GM23248 (cell line): Measurements from ENCODE around the gene CFL2.

Experiments used
- EZH2 ChIP-seq: fragments of 200-600 bp; sonication (generic); IDR thresholded peaks from 2 replicates; pipeline ENCODE4 v1.6.1; 2018; ENCODE audit warnings: antibody characterized with exemption, mild to moderate bottlenecking; ENCODE audit not compliant: insufficient read depth, poor library complexity, severe bottlenecking
- EZH2phosphoT487 ChIP-seq: fragments of 200-600 bp; sonication (generic); IDR thresholded peaks from 2 replicates; pipeline ENCODE4 v1.6.1; 2018; ENCODE audit warnings: antibody characterized with exemption, moderate library complexity, mild to moderate bottlenecking, low read depth; ENCODE audit not compliant: insufficient read depth

DNA sequence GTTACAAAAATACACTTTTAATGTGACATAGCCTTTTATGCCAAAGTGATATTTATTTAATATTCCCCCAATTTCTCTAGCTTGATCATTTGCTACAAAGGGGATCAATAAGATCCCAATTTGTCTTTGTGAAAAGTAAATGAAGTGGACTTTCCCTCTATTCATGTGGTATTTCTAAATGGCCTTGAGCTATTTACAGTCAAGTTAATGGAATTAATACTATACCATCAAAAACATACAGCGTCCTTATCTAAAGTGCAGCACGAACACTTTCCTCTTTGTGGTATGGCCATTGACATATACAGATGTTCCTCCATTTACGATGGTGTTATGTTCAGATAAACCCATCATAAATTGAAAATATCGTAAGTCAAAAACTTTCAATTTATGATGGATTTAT is 23.2 kb downstream of the CFL2 start:
- no peak for TF ChIP-seq EZH2
- no peak for TF ChIP-seq EZH2phosphoT487
